HG02759 (cell line): ENCODE measurements around the gene SFTA2.
A peak's percentile ranks its signal among the peaks of the same experiment; 100 is the strongest.
"Not testable (repeated sequence)": the region's sequence is repeated elsewhere in the genome, so short reads cannot be mapped to it uniquely, and the experiment has no call there.

Experiments
- ATAC-seq: cut with Tn5 transposase; IDR thresholded peaks from one replicate; pipeline ENCODE4 v1.9.1; 2021; ENCODE audit warnings: mild to moderate bottlenecking, moderate library complexity; ENCODE audit not compliant: unreplicated experiment

Gene SFTA2

DNA sequence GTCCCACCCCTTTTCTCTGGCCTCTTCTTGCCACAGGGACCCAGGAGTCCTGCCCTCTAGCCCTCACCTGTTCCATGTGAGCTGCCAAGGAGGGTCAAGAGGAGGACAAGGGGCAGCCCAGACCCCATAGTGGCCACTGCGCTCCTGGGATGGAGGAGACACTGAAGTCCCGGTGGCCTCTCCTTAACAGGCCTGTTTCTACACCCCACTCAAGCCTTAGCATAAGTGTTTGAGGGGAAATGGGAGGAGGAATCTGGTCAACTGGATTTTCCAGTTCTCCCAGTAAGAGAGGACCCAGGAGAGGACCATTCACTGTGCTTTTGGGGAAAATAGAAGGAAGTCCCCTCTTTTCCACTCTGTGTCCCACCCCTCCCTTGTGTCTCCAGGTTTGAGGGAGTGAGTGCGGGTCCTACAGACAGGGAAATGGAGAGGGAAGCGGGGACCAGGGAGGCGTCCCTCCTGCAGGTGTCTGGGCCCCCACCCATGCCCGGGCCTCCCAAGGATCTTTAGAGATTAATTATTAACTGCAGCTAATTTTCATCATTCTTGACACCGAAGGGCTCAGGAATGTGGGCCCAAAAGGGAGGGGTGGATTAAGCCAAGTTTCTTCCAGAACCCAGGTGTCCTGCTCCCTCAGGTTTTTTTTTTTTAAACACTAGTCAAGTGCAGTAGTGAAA, at the start of gene SFTA2:
Gene SFTA2 (minus strand): TSS at position 202 of the 677 bp plus-strand sequence. CDS start 74 bp downstream, at position 128.
- no peak for ATAC-seq

DNA sequence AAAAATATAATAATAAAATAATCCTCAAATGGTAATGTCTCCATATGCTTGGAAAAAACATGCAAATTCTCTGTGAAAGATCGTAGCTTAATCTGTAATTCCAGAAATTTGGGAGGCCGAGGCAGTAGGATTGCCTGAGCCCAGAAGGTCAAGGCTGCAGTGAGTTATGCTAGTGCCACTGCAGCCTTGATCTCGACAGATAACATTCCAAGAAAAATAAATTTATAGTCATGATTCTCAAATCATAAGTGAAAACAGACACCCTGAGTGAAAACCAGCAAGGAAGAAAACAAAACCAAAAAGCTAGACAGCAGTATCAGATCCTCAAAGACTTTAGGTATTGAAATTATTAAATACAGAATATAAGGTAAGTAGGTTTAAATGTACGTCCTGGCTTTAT, 47.7 kb upstream of the SFTA2 start:
- ATAC-seq = no peak

DNA sequence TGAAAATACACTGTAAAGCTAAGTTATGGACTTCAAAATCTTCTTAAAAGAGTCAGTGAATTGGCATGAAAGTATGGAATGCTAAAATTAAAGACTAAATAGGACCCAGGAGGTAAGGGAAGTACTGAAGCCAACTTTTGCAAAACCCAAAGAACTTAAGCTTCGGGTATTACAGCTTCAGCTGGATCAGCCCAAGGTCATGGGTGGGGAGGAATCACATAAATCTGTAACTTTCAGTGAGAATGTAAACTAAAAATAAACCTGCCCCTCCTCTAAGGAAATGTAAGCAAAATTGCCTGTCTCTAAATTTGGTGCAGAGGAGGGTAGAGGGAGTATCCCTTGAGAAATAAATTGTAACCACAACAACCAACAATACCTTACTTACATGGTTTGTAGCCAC, 47.2 kb upstream of the SFTA2 start:
- no peak for ATAC-seq

DNA sequence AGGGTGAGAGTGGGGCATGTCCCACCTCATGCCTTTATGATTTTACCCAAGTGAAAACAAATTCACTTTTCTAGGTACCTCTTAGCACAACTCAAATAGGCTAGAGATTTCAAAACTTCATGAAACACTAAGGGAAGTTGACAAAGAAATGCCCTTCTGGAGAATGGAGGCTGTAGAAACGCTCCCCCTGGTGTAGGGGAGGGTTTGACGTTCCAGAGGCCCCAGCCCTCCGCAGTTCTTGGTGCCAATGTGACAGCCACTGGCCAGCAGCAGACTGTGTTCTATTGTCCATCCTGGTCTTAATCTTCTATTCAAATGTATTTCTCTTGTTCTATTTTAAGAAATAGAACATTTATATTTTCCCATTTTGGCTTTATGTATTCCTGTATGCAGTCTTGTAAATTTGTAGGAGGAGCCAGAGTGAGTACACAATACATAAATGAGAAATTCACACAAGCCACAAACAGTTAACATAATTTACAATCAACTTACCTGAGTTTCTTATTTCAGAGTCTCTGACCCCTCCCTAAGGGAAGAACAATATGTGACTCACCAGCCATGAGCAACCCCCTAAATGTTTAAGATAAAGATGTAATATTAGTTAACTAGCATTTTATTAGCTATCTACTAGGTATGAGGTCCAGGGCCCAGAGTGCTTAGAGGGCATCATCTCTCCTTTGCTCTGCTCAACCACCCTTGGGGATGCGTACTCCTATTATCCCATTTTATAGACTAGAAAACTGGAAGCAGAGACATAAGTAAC, 42.7 kb upstream of the SFTA2 start:
- no peak for ATAC-seq

DNA sequence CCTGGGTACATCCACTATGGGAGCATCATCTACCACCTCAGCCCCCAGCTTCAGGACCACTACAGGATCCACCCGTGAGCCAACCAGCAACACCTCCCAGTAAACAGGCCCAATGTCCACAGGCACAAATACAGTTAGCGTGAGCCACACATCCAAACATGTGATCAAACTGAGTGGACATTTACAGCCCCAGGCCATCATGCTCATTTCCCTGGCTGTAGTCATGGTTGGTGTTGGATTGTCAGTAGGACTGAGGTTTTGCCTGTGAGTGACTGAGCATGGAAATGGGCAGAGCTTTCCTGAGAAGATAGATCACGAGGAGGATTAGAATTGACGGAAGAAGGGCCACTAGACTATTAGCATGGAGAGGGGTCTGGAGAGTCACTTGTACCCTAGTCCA, 40.8 kb upstream of the SFTA2 start:
- ATAC-seq = no peak

DNA sequence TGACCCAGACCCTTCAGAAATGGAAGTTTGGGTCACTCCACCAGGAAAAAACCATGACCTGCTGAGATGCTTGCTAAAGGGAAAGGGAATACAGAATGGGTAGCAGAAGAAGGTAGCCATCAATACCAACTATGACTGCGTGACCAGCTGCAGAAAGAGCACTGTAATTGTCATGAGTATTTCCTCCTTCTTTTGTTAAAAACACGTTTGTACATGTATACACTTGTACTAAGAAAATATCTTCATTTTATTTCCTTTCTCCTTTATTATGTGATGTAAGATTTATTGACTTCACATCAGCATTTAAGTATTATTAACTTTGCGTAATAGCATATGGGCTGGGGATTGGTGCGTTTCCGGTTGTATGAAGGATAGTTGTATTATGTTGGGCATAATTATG, 39.0 kb upstream of the SFTA2 start:
- ATAC-seq = no peak

DNA sequence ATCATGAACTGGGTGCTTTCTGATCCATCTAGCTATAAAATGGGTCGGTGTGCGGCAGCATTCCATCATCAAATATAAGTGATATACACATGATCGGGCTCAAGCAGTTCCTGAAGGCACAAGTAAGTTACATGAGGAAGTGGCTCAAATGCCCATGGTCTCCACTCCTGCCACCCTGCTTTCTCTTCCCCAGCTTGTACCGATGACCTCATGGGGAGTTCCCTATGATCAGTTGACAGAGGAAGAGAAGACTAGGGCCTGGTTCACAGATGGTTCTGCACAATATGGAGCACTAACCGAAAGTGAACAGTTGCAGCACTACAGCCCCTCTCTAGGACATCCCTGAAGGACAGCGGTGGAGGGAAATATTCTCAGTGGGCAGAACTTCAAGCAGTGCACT, 37.2 kb upstream of the SFTA2 start:
- not testable (repeated sequence) for ATAC-seq

DNA sequence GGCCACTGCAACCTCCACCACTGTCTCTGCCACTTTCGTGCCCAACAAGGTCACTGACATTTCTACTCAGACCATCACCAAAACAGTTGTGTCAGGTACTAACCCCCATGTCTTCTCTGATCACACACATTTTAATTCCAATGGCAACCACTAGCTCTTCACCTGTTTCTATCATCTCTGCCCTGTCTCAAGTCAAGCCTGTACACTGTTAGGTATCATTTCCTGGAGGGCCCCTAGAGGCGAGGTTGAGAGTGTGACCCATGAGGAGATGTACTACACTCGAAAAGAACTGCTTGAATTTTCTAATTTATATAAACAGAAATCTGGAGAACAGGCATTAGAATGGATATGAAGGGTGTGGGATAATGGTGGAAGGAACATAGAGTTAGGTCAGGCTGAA, 34.2 kb upstream of the SFTA2 start:
- no peak for ATAC-seq

DNA sequence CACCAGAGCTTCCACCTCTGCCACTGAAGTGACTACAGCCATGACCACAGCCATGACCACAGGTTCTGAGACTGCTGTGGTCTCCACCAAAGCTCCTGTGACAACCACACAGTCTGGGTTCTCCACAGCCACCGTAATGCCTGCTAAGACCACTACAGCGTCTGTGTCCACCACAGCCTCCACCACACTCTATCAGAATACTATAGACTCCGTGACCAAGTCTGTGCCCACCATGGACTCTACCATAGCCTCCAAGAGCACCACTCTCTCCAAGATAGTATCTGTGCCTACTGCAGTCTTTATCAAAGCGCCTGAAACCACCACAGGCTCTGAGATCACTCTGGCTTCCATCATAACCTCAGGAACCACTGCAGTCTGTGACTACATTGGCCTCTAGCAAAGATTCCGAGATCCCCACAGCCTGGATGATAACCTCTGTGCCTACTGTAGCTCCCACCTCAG, 33.2 kb upstream of the SFTA2 start:
- no peak for ATAC-seq

DNA sequence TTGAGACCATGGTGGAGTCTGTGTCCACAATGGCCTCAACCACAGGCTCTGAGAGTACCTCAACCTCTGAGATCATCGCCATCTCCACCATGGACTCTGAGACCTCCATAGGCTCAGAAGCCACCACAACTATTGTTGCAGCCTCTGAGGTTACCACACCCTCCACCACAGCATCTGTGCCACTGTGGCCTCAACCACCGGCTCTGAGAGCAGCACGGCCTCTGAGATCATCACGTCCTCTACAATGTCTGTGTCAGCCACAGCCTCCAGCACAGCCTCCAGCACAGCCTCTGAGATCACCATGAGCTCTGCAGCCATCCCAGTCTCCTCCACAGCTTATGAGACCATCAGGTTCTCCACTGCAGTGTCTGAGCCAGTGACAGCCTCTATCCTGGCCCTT, 32.1 kb upstream of the SFTA2 start:
- ATAC-seq = no peak

DNA sequence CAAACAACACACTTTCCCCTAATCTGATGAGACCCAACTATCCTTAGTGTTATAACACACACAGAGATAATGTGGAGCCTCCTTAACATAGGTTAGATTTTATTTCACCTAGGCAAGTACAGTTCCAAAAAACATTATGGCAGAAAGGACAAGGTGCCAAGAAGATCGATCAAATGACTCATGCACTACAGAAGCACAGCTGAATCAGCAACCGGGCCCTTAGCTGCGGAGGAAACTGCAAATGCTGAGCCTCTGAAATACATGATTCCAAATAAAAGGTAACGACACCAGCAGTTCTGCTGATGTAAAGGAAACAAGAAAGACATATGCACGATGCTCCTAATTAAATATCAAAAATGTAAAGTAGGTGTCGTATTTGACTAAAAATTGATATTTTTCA, 31.7 kb upstream of the SFTA2 start:
- no peak for ATAC-seq

DNA sequence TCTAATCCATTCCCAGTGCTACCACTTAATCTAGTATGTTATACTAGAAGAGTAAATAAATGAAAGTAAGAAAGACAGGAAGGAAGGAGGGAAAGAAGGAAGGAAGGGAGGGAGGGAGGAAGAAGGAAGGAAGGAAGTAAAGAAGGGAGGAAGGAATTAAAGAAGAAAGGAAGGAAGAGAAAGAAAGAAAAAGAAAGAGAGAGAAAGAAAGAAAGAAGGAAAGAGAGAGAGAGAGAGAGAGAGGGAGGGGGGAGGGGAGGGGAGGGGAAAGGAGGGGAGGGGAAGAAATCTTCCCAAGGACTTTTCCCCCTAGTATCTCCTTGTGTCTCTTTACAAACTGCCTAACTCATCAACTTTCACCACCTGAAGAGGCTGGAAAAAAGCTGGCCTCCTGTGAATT, 30.7 kb upstream of the SFTA2 start:
- ATAC-seq = no peak

DNA sequence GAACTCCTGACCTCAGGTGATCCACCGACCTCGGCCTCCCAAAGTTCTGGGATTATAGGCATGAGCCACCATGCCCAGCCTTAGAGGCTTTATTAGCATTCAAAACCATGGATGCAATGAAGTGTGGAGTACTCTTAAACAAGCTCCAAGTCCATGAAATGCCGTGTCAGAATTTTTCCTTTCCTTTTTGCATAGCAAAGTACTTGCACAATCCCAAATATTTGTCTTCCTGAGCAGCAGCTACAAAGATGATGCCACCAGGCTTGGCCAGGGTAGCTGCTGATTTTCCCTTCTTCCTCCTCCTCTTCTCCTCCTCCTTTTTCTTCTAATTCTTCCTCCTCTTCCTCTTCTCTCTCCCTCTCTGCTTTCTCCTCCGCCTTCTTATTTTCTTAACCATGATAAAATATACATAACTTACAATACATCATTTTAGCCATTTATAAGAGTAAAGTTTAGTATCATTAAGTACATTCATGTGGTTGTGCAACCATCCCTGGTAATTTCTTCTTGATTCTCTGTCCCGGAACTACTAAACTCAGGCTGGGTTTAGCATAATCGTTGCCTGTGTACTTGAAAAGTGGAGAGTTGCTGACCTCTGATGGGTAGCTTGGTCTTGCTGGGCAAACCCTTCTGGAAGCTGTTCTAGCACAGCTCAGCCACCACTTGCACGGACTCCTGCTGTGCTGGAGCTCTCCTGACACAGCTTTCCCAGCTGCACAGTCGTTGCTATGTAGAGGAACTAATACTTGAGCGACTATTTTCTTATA, 29.1 kb upstream of the SFTA2 start:
- no peak for ATAC-seq

DNA sequence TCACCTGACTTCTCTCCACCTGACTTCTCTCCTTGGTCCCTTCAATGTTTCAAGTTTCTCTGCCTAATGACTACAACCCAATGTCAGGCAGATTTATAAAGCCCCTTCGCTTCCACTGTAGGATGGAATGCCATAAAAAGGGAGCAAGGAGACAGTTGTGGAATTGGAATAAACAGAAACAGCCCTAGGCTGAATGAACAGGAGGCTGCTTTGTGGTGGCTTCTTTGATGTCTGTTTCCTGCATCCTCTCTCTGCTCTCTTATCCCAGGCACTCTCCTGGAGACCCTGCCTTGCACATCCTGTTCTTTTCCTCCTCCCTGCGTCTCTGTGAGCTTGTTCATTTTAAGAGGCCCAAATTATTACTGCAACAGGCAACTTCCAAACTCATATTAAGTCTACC, 25.7 kb upstream of the SFTA2 start:
- ATAC-seq = no peak

DNA sequence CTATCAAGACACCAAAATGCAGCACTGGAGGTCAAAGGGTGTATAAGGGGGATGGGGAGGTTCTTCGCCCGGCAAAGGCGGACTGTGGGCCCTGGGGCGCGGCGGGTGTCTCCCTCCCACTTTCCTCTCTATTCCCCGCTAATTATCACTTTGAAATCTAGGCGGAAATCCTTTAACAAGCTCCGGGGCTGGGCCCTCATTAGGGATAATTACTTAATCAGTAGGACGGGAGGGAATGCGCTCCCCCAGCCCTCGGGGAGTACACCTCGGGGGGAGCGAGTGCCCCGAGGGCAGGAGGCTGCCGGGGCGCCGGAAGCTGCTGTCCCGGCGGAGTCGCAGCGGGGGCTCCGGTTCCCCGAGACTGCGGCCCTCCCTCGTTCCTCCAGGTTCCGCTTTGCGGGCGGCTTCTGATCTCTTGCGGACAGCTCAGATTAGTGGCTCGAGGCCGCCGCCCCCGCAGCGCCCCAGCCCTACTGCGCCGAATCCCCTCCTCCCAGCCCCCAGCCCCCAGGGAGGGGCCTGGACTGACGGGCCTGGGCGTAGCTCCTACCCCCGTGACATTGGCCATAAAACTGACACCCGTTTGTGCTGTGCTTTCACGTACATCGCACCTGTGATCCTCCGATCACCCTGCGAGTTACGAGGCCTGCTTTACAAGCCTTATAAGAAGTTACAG, 23.5 kb upstream of the SFTA2 start:
- peak; percentile 73 for ATAC-seq

DNA sequence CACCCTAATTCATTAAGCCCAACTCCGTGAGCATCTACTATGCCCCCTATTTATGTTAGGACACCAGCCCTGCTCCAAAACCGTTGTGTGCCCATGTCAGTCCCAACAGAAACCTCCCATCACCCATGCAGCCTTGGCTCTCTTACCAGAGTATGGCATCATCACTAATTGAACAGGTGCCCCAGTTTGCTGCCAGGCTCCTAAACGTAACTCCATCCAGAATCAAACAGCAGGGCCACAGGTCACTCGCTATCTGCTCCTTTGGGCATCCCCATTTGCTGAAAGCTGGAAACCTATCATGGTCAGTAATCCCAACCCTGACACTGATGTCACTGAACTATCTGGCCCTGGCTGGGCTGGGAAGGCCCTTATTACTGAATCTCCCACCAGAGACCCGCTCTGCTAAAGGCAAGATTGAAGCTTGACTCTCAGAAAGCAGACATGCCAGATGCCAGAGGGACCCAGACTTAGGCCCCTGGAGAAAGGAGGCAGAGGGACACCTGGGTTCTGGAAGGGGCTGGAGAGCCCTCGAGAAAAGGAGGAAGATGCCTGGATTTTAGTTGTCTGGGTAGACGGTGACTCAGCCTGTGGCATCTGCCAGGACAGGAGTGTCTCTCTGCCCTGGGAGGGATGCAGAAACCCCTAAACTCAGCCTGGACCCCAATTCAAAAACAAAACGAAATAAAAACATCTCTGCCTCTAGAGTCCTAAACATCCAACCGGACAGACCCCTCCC, 22.8 kb upstream of the SFTA2 start:
- no peak for ATAC-seq

DNA sequence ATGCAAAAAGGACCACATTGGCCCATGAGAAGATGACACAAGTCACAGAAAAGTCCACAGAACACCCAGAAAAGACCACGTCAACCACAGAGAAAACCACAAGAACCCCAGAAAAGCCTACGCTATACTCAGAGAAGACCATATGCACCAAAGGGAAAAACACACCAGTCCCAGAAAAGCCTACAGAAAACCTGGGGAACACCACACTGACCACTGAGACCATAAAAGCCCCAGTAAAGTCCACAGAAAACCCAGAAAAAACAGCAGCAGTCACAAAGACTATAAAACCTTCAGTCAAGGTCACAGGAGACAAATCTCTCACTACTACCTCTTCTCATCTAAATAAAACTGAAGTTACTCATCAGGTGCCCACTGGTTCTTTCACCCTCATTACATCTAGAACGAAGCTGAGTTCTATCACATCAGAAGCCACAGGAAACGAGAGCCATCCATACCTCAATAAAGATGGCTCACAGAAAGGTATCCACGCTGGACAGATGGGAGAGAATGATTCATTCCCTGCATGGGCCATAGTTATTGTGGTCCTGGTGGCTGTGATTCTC, 20.0 kb upstream of the SFTA2 start:
- ATAC-seq = no peak

DNA sequence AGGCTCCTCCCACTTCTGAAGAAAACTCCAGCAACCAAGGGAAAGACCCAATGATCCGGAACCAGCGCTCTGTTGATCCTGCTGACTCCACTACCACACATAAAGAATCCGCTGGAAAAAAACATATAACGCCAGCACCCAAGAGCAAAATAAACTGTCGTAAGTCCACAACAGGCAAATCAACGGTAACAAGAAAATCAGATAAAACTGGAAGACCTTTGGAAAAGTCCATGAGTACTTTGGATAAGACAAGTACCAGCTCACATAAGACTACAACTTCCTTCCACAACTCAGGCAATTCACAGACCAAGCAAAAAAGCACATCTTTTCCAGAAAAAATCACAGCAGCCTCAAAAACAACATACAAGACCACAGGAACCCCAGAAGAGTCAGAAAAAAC, 16.8 kb upstream of the SFTA2 start:
- ATAC-seq = no peak

DNA sequence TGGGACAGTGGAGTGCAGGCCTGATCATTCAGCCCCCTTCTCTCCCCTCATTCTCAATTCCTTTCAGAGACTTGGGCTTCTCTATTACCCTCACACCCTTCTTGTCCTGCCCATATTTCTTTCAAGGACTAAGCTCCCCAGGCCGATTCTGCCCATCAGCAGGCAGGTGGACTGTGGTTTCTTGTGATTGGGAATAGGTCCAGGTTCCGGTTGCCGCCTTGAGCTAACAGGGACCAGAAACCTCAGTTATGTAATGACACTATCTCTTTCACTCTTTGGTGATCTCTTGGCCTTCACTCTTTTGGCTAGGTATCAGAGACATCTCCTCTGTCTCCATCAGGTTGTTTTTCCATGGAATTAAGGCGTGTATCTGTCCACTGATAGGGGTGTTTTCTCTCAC, 15.3 kb upstream of the SFTA2 start:
- no peak for ATAC-seq

DNA sequence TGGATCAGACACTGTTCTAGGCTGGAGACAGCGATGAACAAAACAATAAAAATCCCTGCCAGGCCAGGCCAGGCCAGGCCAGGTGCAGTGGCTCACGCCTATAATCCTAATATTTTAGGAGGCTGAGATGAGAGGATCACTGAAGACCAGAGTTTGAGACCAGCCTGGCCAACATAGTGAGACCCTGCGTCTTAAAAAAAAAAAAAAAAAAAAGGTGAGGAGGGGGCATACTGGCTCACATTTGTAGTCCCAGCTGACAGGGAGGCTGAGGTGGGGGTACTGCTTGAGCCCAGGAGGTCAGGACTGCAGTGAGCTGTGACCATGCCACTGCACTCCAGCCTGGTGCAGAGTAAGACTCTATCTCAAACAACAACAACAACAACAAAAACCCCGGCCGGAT, 13.3 kb upstream of the SFTA2 start:
- ATAC-seq = no peak
